HUDEP-2 (cell line): Measurements from ENCODE around the gene DGKQ.

Source experiments
- DNase-seq, 76 experiments: peaks; one replicate each; lab custom pipeline; 2025; ENCODE audit not compliant: unreplicated experiment in 76 of 76; lab: John Stamatoyannopoulos, UW

DGKQ gene

GRCh38 chr4:996030-996996 lies 22.9 kb upstream of the DGKQ start:
- peak in 74 of 76 experiments; percentile 39 to 94 (median 80) for DNase-seq

GRCh38 chr4:995311-996026 lies 22.1 kb upstream of the DGKQ start:
- DNase-seq, result peak in 6 of 76 experiments; percentile 14 to 61 (median 32)

- DNase-seq, result no peak
Measured at GRCh38 chr4:993111-994029, 20.0 kb upstream of the DGKQ start, which contains the start of gene SLC26A1. Gene SLC26A1 (minus strand): TSS chr4:993404. CDS start chr4:991703, 1,701 bp downstream.

DNA sequence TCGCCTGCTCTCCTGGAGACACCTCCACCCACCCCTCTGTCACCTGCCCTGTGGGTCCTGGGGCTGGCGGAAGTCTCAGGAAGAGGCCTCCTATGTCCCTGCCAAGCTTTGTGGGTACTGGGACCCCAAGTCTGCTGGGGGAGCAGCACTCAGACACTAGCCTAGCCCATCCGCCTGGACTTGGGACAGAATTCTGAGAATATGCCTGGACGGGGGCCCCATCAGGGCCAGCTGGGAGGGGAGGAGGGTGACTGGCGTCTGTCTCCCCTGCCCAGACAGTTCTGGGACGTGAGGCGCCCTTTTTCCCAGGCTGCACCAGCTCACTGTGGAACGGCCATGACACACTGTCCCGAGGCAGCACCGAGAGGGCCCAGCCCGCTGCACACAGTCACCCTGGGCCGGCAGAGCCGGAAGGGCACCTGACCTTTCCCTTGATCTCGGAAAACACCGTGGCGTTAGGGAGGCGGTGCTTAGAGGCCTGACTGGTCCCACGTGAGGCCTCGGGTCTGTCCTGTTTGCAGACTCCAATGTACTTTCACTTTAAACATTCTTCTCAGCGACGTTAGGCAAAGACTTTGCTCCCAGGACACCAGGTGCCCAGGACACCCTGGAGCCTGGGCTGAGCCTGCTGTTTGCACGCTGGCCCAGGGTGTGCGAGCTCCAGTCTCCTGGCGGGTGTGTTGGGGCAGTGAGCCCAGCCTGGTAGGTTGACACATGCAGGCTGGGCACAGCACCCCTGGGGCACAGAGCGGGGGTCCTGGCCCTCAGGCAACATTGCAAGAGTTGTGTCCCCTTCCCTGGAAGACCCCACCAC lies 19.1 kb upstream of the DGKQ start:
- DNase-seq, result no peak

- no peak for DNase-seq
Measured at GRCh38 chr4:991451-992296, 18.3 kb upstream of the DGKQ start.

GRCh38 chr4:990746-991367 lies 17.5 kb upstream of the DGKQ start:
- no peak for DNase-seq

DNA sequence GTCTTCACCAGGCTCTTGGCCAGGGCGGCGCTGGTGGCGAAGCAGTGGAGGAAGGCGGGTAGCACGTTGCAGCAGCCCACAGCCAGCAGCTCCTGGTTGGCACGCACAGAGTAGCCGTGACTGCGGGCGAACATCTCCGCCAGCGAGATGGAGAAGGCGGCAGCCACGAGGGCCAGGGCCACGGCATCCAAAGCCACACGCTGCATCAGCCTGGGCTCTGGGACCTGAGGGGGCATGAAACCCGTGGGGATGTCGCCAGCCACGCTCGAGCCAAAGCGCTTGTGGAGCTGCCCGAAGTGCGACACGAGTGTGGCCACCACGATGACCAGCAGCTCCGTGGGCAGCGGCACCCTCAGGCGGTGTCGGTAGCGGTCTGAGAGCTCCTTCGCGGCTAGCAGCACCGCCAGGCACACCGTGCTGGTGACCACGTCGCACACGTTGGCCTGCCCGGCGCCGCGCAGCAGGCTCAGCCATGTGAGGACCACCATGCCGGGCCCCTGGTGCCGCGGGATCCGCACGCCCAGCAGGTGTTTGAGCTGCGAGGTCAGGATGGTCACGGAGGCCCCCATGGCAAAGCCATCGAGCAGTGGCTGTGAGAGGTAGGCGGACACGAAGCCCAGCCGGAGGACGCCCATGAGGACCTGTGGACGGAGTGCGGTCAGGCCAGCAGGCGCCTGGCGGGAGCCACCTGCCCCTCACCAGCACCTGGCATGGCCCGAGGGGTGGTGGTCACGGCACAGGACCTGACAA lies 16.5 kb upstream of the DGKQ start:
- DNase-seq, result no peak

DNA sequence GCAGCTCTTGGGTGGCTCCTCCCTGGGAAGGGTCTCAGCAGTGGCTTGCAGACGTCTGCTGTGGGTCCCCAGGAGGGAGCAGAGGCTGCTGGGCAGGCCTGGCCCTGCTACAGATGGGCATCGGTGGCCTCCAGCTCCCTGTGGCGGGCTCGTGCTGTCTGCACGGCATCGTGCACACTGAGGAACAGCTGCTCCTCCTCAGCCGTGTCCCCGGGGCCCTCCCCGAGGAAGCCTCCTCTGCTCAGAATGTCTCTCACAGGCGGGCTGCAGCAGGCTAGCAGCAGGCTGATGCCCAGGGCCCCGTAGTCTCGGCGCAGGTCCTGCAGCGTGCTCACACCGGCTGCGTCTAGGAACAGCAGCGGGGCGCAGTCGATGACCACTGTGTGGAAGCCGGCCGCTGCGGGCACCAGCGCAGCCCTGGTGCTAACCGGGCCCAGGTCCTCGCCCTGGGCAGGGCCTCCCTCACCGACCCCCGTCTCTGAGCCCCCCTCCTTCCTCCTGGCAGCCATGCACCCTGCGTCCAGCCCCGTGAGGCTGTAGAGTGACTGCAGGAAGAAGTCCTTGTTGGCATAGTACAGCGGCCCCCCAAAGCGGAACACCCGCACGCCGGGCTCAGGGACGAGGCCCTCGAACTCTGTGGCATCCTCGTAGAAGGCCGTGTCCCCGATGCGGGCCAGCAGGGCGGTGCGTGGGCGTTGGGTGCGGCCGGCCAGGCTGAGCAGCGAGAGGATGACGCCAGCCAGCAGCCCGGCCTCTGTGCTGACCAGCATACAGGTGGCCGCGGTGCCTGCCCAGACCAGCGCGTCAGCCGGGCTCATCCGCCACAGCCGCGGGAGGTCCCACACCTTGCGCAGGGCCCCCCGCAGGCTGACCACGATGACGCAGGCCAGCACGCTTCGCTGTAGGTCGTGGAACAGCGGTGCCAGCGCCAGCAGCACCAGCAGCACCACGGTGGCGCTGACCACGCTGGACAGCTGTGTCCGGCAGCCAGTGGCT lies 15.7 kb upstream of the DGKQ start:
- DNase-seq, result peak in 2 of 76 experiments; percentile 13 to 14

- DNase-seq, result no peak
Measured at GRCh38 chr4:987624-988513, 14.5 kb upstream of the DGKQ start.

- peak in 69 of 76 experiments; percentile 3 to 86 (median 59) for DNase-seq
Measured at GRCh38 chr4:986879-987623, 13.7 kb upstream of the DGKQ start, which contains the start of gene IDUA. Gene IDUA (plus strand): TSS chr4:987044. CDS start chr4:987085, 41 bp downstream.

DNA sequence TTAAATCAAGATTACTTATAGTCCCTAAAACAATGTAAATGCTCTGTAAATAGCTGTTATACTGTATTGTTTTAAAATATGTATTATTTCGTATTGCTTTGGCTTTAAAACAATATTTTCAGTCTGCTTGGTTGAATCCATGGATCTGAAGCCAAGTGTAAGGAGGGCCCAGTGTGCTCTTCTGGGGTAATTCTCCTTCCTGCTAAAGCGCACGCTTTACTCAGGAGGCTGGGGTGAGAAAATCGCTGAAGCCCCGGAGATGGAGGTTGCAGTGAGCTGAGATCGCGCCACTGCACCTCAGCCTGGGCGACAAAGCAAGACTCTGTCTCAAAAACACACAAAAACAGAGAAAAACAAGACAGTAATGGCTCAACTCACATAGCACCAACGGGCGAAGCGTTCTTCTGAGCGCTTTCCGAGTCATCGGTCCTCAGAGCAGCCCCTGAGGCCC lies 13.1 kb upstream of the DGKQ start:
- DNase-seq, result peak in 1 of 76 experiments; percentile 46

GRCh38 chr4:985123-985830 lies 11.9 kb upstream of the DGKQ start:
- peak in 70 of 76 experiments; percentile 9 to 86 (median 72) for DNase-seq

DNA sequence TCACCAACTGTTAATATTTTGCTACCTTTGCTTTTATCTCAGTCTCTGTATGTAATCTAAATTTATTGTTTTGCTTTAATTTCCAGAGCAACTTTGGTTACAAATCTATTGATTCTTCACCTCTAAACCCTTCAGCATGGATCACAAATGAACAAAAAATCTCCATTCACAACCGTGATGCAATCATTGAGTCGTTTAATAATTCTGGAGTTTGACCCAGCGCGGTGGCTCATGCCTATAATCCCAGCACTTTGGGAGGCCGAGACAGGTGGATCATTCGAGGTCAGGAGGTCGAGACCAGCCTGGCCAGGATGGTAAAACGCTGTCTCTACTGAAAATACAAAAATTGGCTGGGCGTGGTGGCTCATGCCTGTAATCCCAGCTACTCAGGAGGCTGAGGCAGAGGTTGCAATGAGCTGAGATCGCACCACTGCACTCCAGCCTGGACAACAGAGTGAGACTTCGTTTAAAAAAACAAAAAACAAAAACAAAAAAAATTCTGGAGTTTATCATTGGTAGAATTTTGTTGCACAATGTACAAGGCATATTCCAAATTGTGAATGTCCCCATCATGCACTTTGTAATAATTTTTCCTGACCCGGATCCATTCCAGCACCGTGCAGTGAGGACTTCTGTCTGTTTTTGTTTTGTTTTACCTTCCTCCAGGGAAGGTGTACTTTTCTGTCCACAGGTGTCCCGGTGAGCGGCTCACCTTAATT lies 11.1 kb upstream of the DGKQ start:
- no peak for DNase-seq
